PFSK-1 (cell line): ENCODE results near the gene JAKMIP1.

ENCODE experiments used
- POLR2AphosphoS5 ChIP-seq: IDR thresholded peaks from 2 replicates; pipeline ENCODE4 v1.6.1; 2012; ENCODE audit warnings: low read depth, mild to moderate bottlenecking, control low read depth, low read length, moderate library complexity
- SIN3A ChIP-seq: IDR thresholded peaks from 2 replicates; pipeline ENCODE4 v1.6.1; 2012; ENCODE audit warnings: mild to moderate bottlenecking, low read length, moderate library complexity, borderline replicate concordance; ENCODE audit not compliant: insufficient read depth
- TAF1 ChIP-seq: IDR thresholded peaks from 2 replicates; pipeline ENCODE4 v1.6.1; 2012; ENCODE audit warnings: low read length, control low read depth, borderline replicate concordance; ENCODE audit not compliant: insufficient read depth
- TF ChIP-seq, protein P1 (sequence below), 2 experiments: IDR thresholded peaks; 2 replicates each; pipeline versions ENCODE4 v1.6.1 to v1.8.0; 2011 to 2012; ENCODE audit warnings: low read depth in 2 of 2, low read length in 2 of 2, control low read depth in 1 of 2, inconsistent platforms in 1 of 2, mild to moderate bottlenecking in 1 of 2, moderate library complexity in 1 of 2; ENCODE audit not compliant: insufficient read depth in 1 of 2

DNA sequence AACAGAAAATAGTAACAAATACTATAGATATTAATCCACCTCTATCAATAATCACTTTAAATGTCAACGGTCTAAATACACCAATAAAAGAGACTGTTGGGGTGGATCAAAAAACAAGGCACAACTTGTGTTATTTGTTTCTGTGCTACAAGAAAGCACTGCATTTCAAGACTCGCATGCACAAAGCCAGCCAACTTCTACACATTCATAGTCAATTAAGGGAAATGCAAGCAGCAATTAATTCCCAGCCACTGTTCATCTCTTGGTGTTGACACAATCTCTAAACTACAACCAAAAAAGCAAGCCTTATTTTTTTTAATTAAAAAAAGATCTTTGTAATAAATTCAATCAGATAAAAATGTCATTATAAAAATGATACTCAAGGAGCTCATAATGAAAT is 67.6 kb downstream of the JAKMIP1 start:
- TF ChIP-seq POLR2AphosphoS5 (no peak), TAF1 (no peak), SIN3A (no peak)
- TF ChIP-seq, protein P1, sequence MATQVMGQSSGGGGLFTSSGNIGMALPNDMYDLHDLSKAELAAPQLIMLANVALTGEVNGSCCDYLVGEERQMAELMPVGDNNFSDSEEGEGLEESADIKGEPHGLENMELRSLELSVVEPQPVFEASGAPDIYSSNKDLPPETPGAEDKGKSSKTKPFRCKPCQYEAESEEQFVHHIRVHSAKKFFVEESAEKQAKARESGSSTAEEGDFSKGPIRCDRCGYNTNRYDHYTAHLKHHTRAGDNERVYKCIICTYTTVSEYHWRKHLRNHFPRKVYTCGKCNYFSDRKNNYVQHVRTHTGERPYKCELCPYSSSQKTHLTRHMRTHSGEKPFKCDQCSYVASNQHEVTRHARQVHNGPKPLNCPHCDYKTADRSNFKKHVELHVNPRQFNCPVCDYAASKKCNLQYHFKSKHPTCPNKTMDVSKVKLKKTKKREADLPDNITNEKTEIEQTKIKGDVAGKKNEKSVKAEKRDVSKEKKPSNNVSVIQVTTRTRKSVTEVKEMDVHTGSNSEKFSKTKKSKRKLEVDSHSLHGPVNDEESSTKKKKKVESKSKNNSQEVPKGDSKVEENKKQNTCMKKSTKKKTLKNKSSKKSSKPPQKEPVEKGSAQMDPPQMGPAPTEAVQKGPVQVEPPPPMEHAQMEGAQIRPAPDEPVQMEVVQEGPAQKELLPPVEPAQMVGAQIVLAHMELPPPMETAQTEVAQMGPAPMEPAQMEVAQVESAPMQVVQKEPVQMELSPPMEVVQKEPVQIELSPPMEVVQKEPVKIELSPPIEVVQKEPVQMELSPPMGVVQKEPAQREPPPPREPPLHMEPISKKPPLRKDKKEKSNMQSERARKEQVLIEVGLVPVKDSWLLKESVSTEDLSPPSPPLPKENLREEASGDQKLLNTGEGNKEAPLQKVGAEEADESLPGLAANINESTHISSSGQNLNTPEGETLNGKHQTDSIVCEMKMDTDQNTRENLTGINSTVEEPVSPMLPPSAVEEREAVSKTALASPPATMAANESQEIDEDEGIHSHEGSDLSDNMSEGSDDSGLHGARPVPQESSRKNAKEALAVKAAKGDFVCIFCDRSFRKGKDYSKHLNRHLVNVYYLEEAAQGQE (IDR thresholded peaks at IDR 0.05; ENCODE audit: insufficient read depth in 1 of 2, low read depth in 2 of 2, low read length in 2 of 2), result no peak
